Measurements from ENCODE around the gene PHLDB3.
"Not testable (repeated sequence)": the region's sequence is repeated elsewhere in the genome, so short reads cannot be mapped to it uniquely, and the experiment has no call there.

Gene PHLDB3

GRCh38 chr19:43504426-43505185 is at the start of gene PHLDB3:
Gene PHLDB3 (minus strand): TSS chr19:43504746. CDS start chr19:43504118, 628 bp downstream.
- DNase-seq: no peak

GRCh38 chr19:43553656-43554055 is 49.1 kb upstream of the PHLDB3 start:
- DNase-seq: no peak

DNA sequence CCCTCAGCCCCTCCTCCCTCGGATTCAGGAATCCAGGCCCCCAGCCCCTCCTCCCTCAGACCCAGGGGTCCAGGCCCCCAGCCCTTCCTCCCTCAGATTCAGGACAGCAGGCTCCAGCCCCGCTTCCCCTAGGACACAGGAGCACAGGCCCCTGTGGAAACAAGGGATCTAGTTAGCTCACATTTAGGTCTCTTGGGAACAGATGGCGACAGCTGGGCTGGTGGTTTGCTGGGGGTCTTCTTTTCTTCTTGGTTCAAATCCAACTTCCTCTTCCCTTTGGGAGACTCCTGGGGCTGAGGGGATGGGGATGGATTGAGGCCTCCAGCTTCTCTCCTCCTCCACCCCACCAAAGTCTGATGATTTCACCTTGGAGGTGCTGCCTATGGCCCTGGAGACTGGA is 48.1 kb upstream of the PHLDB3 start:
- DNase-seq: no peak

DNA sequence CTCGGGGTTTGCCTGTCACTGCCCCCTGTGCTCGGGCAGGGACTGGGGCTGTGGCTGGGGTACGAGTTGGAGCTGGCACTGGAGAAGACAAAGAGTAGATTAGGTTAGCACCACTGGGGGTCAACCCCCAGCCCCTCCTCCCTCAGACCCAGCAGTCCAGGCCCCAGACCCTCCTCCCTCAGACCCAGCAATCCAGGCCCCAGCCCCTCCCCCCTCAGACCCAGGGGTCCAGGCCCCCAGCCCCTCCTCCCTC is 47.6 kb upstream of the PHLDB3 start:
- no peak for DNase-seq

- no peak for DNase-seq
Observed at GRCh38 chr19:43551399-43552197, 47.1 kb upstream of the PHLDB3 start.

DNA sequence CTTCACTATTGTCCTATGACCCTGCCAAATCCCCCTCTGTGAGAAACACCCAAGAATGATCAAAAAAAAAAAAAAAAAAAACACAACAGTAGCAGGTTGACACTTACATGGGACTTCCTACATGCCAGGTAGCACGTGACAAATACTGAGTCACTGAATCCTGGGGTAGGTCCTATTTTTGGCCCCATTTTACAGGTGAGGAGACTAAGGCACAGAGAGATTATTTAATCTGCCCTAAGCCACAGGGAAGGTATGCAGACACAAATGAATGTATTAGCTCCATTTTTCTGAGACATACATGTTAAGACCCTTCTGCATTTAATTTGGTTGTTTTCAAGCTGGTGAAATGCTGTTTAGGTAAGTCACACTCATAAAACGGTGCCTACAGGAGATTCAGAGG is 44.2 kb upstream of the PHLDB3 start:
- DNase-seq: no peak

DNA sequence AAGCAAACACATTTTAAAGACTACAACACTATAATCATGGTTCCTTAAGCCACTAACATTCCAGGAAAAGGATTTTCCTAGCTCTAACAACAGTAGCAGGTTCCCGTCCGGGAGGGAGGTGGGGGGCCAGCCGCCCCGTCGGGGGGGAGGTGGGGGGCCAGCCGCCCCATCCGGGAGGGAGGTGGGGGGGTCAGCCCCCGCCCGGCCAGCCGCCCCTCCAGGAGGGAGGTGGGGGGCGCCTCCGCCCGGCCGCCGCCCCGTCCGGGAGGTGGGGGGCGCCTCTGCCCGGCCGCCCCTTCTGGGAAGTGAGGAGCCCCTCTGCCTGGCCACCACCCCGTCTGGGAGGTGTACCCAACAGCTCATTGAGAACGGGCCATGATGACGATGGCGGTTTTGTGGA is 43.4 kb upstream of the PHLDB3 start:
- not testable (repeated sequence) for DNase-seq

GRCh38 chr19:43546581-43546980 is 42.0 kb upstream of the PHLDB3 start:
- DNase-seq: no peak

GRCh38 chr19:43545981-43546380 is 41.4 kb upstream of the PHLDB3 start:
- DNase-seq: no peak

DNA sequence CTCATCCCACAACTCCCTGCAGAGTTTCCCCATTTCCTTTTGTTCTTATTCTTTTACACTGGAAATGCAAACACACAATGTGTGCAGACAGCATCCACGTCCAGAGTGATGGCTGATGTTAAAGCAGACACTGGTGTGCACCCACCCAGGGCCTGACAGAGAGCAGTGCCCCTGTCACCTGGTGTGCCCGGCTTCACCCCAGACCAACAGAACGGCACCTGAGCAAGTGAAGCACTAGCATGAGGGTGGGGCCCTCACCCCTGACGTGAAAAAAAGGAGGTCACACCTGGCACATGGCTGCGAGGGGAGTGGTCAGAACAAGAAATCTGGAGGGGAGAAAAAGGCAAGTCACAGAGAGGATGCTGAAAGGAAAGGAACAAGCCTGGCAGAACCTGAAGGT is 40.7 kb upstream of the PHLDB3 start:
- no peak for DNase-seq

DNA sequence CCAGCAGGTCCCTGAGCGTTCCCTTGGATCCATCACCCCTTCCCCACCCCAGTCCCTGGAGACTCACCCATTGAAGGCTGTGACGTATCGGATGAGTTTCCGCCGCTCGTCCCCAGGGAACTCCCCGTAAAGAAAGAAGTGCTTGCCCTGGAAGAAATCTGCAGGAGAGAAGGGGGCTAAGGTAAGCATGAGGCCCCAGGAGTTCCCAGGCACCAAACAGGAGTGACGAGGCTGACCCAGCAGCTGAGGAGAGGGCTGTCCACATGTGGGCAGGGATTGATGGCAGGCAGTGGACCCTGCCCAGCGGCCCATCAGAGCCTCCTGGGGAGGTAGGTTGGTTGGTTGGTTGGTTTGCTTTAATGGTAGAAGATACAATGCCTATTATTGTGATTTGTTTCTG is 39.5 kb upstream of the PHLDB3 start:
- no peak for DNase-seq

DNA sequence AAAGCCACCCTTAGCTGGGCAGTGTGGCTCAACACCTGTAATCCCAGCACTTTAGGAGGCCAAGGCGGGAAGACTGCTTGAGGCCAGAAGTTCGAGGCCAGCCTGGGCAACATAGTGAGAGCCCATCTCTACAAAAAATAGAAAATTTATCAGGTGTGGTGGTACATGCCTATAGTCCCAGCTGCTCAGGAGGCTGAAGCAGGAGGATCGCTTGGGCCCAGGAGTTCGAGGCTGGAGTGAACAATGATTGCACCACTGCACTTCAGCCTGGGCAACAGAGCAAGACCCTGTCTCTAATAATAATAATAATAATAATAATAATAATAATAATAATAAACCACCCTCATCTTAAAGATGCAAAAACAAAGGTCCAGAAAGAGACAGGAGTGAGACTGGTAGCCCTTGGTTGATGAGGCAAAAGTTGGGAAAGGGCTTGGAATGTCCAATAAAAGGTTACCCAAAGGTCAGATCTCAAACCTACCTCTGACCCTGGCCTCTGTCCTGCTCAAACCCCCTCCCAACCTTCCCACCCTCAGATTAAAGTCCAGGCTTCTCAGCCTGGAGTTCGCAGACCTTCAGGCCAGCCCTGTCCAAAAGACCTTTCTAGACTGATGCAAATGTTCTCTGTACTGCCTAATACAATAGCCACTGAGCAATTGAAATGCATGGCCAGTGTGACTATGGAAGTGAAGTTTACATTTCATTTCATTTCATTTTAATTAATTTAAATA is 37.5 kb upstream of the PHLDB3 start:
- no peak for DNase-seq

DNA sequence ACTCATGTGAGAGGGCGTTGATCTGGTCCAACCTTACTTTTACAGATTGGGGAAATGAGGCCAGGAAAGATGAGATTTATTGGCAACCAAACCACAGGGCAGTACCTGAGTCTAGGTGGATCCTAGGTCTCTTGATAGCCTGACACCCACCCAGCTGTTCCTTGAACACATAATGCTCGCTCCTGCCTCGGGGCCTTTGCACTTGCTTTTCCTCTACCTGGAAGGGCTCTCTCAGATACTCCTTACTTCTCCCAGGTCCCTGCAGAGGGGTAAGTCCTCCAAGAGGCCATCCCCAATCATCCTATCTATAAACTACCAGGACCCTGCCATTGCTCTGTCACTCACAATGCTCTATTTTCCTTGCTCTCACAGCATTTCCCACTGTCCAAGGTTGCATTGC is 35.8 kb upstream of the PHLDB3 start:
- DNase-seq: no peak

- no peak for DNase-seq
Observed at GRCh38 chr19:43538922-43539321, 34.4 kb upstream of the PHLDB3 start.

GRCh38 chr19:43534816-43535761 is 30.5 kb upstream of the PHLDB3 start:
- no peak for DNase-seq

GRCh38 chr19:43534305-43534815 is 29.8 kb upstream of the PHLDB3 start:
- DNase-seq: no peak

- peak; percentile 25 for DNase-seq
Observed at GRCh38 chr19:43533546-43534304, 29.2 kb upstream of the PHLDB3 start.

- peak; percentile 68 for DNase-seq
Observed at GRCh38 chr19:43532962-43533545, 28.5 kb upstream of the PHLDB3 start, which contains the start of gene ZNF575. Gene ZNF575 (plus strand): TSS chr19:43533188. CDS start chr19:43534423, 1,235 bp downstream.

DNA sequence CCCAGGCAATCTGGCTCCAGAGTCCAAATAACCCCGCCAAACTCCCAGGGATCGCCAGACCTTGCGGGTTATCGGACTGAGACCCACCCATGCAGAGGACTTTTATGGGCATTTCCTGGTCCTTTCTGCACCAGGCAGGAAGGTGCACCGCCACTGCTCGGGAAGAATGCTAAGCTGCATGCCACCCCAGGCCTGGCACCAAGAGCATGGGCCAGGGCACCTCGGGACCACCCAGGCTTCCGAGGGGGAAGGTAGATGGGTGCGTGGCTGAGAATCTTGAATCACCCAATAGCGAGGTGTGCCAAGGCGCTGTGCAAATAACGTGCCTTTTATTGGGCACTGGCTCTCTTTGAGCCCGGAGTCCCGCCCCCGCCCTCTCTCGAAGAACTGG is 28.0 kb upstream of the PHLDB3 start:
- DNase-seq: no peak

DNA sequence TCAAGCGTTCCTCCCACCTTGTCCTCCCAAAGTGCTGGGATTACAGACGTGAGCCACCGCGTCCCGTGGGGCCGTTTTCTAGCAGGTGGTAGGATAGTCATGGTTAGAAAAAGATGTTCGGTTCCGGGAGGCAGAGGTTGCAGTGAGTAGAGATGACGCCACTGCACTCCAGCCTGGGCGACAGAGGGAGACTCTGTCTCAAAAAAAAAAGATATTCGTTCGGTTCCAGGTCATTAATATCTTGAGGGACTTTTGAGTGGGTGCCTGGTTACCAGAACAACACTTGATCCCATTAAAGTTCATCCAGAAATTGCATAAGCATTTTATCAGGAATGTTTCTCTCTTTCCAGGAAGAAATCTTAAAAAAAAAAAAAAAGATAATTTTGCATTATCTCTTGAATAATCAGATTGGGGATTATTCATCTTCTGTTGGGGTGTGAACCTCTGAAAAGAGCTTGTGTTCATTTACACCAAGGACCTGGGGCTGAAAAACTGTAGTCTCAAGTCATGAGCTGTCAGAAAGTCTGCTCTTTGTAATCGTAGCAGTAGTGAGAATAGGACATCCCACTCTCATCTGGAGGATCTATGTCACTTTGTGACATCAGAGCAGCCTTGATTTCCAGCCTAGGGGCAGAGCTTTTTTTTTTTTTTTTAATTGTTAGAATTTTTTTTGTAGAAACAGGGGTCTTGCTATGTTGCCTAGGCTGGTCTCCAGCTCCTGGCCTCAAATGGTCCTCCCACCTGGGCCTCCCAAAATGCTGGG is 23.5 kb upstream of the PHLDB3 start:
- DNase-seq: no peak

Measured in NK-92 treated with Interleukin-12 subunit alpha and Interleukin-12 subunit beta, amount 100 ng/mL, for 24 hours (cell line).